H1 (cell line): ENCODE measurements around the gene B3GALT4.

Experiments
- EGR1 ChIP-seq: IDR thresholded peaks from 2 replicates; pipeline ENCODE4 v1.6.1; 2011; ENCODE audit warnings: low read depth, low read length, borderline replicate concordance
- JUN ChIP-seq: IDR thresholded peaks from 2 replicates; pipeline ENCODE4 v1.6.1; 2011; ENCODE audit warnings: low read depth, mild to moderate bottlenecking, improper control_type of control experiment, low read length
- JUND ChIP-seq: IDR thresholded peaks from 2 replicates; pipeline ENCODE4 v1.6.1; 2011; ENCODE audit warnings: mild to moderate bottlenecking, improper control_type of control experiment, low read length
- POLR2A ChIP-seq, 2 experiments: IDR thresholded peaks; 1 replicate in 1 of 2; 2 replicates in 1 of 2; pipeline ENCODE4 v1.6.1; 2011; ENCODE audit warnings: low read depth in 2 of 2, low read length in 2 of 2, mild to moderate bottlenecking in 2 of 2; ENCODE audit errors: control extremely low read depth in 1 of 2
- RAD21 ChIP-seq, 2 experiments: IDR thresholded peaks in 1 of 2; conservative IDR thresholded peaks in 1 of 2; 2 replicates each; pipeline ENCODE4 v1.6.1; 2011; ENCODE audit warnings: low read depth in 2 of 2, low read length in 2 of 2, improper control_type of control experiment in 1 of 2, inconsistent platforms in 1 of 2, mild to moderate bottlenecking in 1 of 2, moderate library complexity in 1 of 2
- TF ChIP-seq, protein P1 (sequence below): fragments of 300-600 bp; sonication (generic); IDR thresholded peaks from 2 replicates; pipeline ENCODE4 v1.7.1; 2012; ENCODE audit warnings: low read length, moderate library complexity, mild to moderate bottlenecking, inconsistent platforms; ENCODE audit not compliant: insufficient replicate concordance

DNA sequence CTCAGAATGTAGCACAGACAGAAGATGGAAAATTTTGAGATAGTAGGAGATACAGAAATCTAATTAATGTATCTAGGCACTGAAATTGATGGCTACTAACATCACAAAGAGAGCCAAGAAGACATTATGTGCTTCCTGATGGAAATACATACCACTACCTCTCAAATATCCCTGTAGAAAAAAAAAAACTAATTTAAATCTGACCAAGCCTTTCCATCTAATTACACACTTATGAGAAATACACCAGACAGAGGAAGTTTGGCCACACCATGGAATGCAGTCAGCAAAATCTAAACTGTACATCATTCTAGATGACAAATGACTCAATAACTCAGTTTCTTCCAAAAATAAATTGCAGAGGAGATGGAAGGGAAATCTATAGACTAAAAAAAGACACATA is 24.2 kb upstream of the B3GALT4 start:
- TF ChIP-seq EGR1 = no peak
- no peak for TF ChIP-seq RAD21 (IDR thresholded peaks at IDR 0.05 in 1 of 2, conservative IDR thresholded peaks at IDR 0.05 in 1 of 2; ENCODE audit: low read depth in 2 of 2, low read length in 2 of 2)
- TF ChIP-seq, protein P1, sequence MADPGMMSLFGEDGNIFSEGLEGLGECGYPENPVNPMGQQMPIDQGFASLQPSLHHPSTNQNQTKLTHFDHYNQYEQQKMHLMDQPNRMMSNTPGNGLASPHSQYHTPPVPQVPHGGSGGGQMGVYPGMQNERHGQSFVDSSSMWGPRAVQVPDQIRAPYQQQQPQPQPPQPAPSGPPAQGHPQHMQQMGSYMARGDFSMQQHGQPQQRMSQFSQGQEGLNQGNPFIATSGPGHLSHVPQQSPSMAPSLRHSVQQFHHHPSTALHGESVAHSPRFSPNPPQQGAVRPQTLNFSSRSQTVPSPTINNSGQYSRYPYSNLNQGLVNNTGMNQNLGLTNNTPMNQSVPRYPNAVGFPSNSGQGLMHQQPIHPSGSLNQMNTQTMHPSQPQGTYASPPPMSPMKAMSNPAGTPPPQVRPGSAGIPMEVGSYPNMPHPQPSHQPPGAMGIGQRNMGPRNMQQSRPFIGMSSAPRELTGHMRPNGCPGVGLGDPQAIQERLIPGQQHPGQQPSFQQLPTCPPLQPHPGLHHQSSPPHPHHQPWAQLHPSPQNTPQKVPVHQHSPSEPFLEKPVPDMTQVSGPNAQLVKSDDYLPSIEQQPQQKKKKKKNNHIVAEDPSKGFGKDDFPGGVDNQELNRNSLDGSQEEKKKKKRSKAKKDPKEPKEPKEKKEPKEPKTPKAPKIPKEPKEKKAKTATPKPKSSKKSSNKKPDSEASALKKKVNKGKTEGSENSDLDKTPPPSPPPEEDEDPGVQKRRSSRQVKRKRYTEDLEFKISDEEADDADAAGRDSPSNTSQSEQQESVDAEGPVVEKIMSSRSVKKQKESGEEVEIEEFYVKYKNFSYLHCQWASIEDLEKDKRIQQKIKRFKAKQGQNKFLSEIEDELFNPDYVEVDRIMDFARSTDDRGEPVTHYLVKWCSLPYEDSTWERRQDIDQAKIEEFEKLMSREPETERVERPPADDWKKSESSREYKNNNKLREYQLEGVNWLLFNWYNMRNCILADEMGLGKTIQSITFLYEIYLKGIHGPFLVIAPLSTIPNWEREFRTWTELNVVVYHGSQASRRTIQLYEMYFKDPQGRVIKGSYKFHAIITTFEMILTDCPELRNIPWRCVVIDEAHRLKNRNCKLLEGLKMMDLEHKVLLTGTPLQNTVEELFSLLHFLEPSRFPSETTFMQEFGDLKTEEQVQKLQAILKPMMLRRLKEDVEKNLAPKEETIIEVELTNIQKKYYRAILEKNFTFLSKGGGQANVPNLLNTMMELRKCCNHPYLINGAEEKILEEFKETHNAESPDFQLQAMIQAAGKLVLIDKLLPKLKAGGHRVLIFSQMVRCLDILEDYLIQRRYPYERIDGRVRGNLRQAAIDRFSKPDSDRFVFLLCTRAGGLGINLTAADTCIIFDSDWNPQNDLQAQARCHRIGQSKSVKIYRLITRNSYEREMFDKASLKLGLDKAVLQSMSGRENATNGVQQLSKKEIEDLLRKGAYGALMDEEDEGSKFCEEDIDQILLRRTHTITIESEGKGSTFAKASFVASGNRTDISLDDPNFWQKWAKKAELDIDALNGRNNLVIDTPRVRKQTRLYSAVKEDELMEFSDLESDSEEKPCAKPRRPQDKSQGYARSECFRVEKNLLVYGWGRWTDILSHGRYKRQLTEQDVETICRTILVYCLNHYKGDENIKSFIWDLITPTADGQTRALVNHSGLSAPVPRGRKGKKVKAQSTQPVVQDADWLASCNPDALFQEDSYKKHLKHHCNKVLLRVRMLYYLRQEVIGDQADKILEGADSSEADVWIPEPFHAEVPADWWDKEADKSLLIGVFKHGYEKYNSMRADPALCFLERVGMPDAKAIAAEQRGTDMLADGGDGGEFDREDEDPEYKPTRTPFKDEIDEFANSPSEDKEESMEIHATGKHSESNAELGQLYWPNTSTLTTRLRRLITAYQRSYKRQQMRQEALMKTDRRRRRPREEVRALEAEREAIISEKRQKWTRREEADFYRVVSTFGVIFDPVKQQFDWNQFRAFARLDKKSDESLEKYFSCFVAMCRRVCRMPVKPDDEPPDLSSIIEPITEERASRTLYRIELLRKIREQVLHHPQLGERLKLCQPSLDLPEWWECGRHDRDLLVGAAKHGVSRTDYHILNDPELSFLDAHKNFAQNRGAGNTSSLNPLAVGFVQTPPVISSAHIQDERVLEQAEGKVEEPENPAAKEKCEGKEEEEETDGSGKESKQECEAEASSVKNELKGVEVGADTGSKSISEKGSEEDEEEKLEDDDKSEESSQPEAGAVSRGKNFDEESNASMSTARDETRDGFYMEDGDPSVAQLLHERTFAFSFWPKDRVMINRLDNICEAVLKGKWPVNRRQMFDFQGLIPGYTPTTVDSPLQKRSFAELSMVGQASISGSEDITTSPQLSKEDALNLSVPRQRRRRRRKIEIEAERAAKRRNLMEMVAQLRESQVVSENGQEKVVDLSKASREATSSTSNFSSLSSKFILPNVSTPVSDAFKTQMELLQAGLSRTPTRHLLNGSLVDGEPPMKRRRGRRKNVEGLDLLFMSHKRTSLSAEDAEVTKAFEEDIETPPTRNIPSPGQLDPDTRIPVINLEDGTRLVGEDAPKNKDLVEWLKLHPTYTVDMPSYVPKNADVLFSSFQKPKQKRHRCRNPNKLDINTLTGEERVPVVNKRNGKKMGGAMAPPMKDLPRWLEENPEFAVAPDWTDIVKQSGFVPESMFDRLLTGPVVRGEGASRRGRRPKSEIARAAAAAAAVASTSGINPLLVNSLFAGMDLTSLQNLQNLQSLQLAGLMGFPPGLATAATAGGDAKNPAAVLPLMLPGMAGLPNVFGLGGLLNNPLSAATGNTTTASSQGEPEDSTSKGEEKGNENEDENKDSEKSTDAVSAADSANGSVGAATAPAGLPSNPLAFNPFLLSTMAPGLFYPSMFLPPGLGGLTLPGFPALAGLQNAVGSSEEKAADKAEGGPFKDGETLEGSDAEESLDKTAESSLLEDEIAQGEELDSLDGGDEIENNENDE = no peak
- no peak for TF ChIP-seq JUND
- TF ChIP-seq POLR2A (IDR thresholded peaks at IDR 0.05; ENCODE audit: control extremely low read depth in 1 of 2, low read depth in 2 of 2, low read length in 2 of 2) = no peak
- TF ChIP-seq JUN = no peak
